H9 (cell line): ENCODE measurements around the gene TGFA. TPM values are rescaled to one million over a fixed set of nuclear protein-coding genes. Genes with fewer than 3 reads are reported as not detected.
A peak's percentile ranks its signal among the peaks of the same experiment; 100 is the strongest.

Experiments used
- DNase-seq: peaks from one replicate; pipeline ENCODE4 v3.0.0-alpha.2; 2017
- H2AFZ ChIP-seq: one replicate; pipeline ENCODE4 v1.6.1; 2013; ENCODE audit warnings: mild to moderate bottlenecking, low read length, control low read depth, moderate library complexity
- H2AK5ac ChIP-seq: 2 replicates; pipeline ENCODE4 v1.6.1; 2013; ENCODE audit warnings: low read length, control low read depth, mixed read lengths; ENCODE audit not compliant: insufficient read length
- H2BK120ac ChIP-seq: one replicate; pipeline ENCODE4 v1.6.1; 2013; ENCODE audit warnings: low read depth, mild to moderate bottlenecking, low read length, control low read depth, inconsistent platforms; ENCODE audit not compliant: poor library complexity, severe bottlenecking
- H2BK12ac ChIP-seq: 2 replicates; pipeline ENCODE4 v1.6.1; 2013; ENCODE audit warnings: low read length, control low read depth, mixed read lengths, low read depth; ENCODE audit not compliant: insufficient read length
- H2BK15ac ChIP-seq: 2 replicates; pipeline ENCODE4 v1.6.1; 2013; ENCODE audit warnings: low read depth, low read length, control low read depth
- H2BK20ac ChIP-seq: one replicate; pipeline ENCODE4 v1.6.1; 2013; ENCODE audit warnings: low read depth, mild to moderate bottlenecking, low read length, control low read depth, inconsistent platforms; ENCODE audit not compliant: poor library complexity, severe bottlenecking
- H2BK5ac ChIP-seq: 2 replicates; pipeline ENCODE4 v1.6.1; 2013; ENCODE audit warnings: low read length, control low read depth, mixed read lengths; ENCODE audit not compliant: insufficient read length
- H3K14ac ChIP-seq: 2 replicates; pipeline ENCODE4 v1.6.1; 2013; ENCODE audit warnings: low read length, control low read depth; ENCODE audit not compliant: insufficient read depth
- H3K18ac ChIP-seq: 2 replicates; pipeline ENCODE4 v1.6.1; 2013; ENCODE audit warnings: low read depth, mild to moderate bottlenecking, mixed read lengths, low read length, control low read depth; ENCODE audit not compliant: insufficient read length
- H3K23ac ChIP-seq: 2 replicates; pipeline ENCODE4 v1.6.1; 2013; ENCODE audit warnings: low read length, control low read depth, mixed read lengths, low read depth; ENCODE audit not compliant: insufficient read length
- H3K23me2 ChIP-seq: 2 replicates; pipeline ENCODE4 v1.6.1; 2013; ENCODE audit warnings: low read depth, mild to moderate bottlenecking, mixed read lengths, low read length, control low read depth; ENCODE audit not compliant: insufficient read length, poor library complexity, severe bottlenecking
- H3K27ac ChIP-seq: 2 replicates; pipeline ENCODE4 v1.5.1; 2013; ENCODE audit warnings: low read length, control low read depth, mixed read lengths, low read depth; ENCODE audit not compliant: insufficient read length
- H3K27me3 ChIP-seq: 2 replicates; pipeline ENCODE4 v1.6.1; 2013; ENCODE audit warnings: low read length, control low read depth, inconsistent platforms; ENCODE audit not compliant: insufficient read depth
- H3K4ac ChIP-seq: 2 replicates; pipeline ENCODE4 v1.6.1; 2013; ENCODE audit warnings: low read depth, mild to moderate bottlenecking, control low read depth, inconsistent platforms, low read length, moderate library complexity
- H3K4me1 ChIP-seq: 2 replicates; pipeline ENCODE4 v1.6.1; 2013; ENCODE audit warnings: low read length, control low read depth, inconsistent platforms; ENCODE audit not compliant: insufficient read depth
- H3K4me2 ChIP-seq: 2 replicates; pipeline ENCODE4 v1.6.1; 2013; ENCODE audit warnings: low read length, control low read depth, mixed read lengths; ENCODE audit not compliant: insufficient read length, insufficient read depth
- H3K56ac ChIP-seq: 2 replicates; pipeline ENCODE4 v1.6.1; 2013; ENCODE audit warnings: low read depth, mild to moderate bottlenecking, mixed read lengths, low read length, control low read depth; ENCODE audit not compliant: insufficient read length
- H3K79me1 ChIP-seq: 2 replicates; pipeline ENCODE4 v1.6.1; 2013; ENCODE audit warnings: low read depth, mild to moderate bottlenecking, moderate library complexity, low read length, control low read depth, inconsistent platforms; ENCODE audit not compliant: insufficient read depth, poor library complexity, severe bottlenecking
- H3K79me2 ChIP-seq: 2 replicates; pipeline ENCODE4 v1.6.1; 2013; ENCODE audit warnings: low read length, control low read depth, inconsistent platforms; ENCODE audit not compliant: insufficient read depth
- H3K9ac ChIP-seq: 2 replicates; pipeline ENCODE4 v1.6.1; 2013; ENCODE audit warnings: low read length, control low read depth, mixed read lengths; ENCODE audit not compliant: insufficient read length; ENCODE audit errors: extremely low read depth
- H3K9me3 ChIP-seq: one replicate; pipeline ENCODE4 v1.6.1; 2013; ENCODE audit warnings: low read depth, low read length, inconsistent platforms; ENCODE audit not compliant: control insufficient read depth
- H3T11ph ChIP-seq: one replicate; pipeline ENCODE4 v1.6.1; 2013; ENCODE audit warnings: mild to moderate bottlenecking, low read length, control low read depth, inconsistent platforms
- H4K20me1 ChIP-seq: one replicate; pipeline ENCODE4 v1.6.1; 2013; ENCODE audit not compliant: control insufficient read depth, insufficient read length, insufficient read depth
- H4K5ac ChIP-seq: 2 replicates; pipeline ENCODE4 v1.6.1; 2013; ENCODE audit warnings: low read depth, mild to moderate bottlenecking, mixed read lengths, low read length, control low read depth; ENCODE audit not compliant: insufficient read length
- H4K8ac ChIP-seq: replicated peaks from 2 replicates; pipeline ENCODE4 v1.6.1; 2013; ENCODE audit warnings: low read length, control low read depth, mixed read lengths, low read depth; ENCODE audit not compliant: insufficient read length
- H4K91ac ChIP-seq: 2 replicates; pipeline ENCODE4 v1.6.1; 2013; ENCODE audit warnings: low read depth, mild to moderate bottlenecking, moderate library complexity, mixed read lengths, low read length, control low read depth; ENCODE audit not compliant: insufficient read length
- H3K27ac Mint-ChIP-seq, 3 experiments: 2 replicates in 2 of 3; 3 replicates in 1 of 3; pipeline ENCODE4 v1.8.0; 2020 to 2021; ENCODE audit warnings: mixed read lengths in 3 of 3, mild to moderate bottlenecking in 1 of 3, moderate library complexity in 1 of 3
- H3K27me3 Mint-ChIP-seq: 2 replicates; pipeline ENCODE4 v1.8.0; 2021; ENCODE audit warnings: low read depth, mild to moderate bottlenecking, moderate library complexity, mixed read lengths
- H3K36me3 Mint-ChIP-seq, 3 experiments: 2 replicates in 2 of 3; 3 replicates in 1 of 3; pipeline ENCODE4 v1.8.0; 2020 to 2021; ENCODE audit warnings: low read depth in 3 of 3, mixed read lengths in 3 of 3; ENCODE audit not compliant: insufficient read depth in 1 of 3
- H3K4me1 Mint-ChIP-seq, 2 experiments: 2 replicates each; pipeline ENCODE4 v1.8.0; 2020; ENCODE audit warnings: mixed read lengths in 2 of 2
- H3K4me3 Mint-ChIP-seq, 2 experiments: 2 replicates in 1 of 2; 3 replicates in 1 of 2; pipeline ENCODE4 v1.8.0; 2020 to 2021; ENCODE audit warnings: mild to moderate bottlenecking in 2 of 2, mixed read lengths in 2 of 2, moderate library complexity in 1 of 2
- H3K9me3 Mint-ChIP-seq, 2 experiments: 2 replicates in 1 of 2; 3 replicates in 1 of 2; pipeline ENCODE4 v1.8.0; 2020; ENCODE audit warnings: mild to moderate bottlenecking in 2 of 2, mixed read lengths in 2 of 2, moderate library complexity in 1 of 2
- WGBS: extraction: QIAGEN DNeasy Blood & Tissue Kit; methylation state at CpG from one replicate; pipeline ENCODE4 v1.1.7; 2013; ENCODE audit warnings: missing lambda C conversion rate, low lambda C conversion rate, mixed read lengths; ENCODE audit not compliant: insufficient read length; ENCODE audit errors: extremely low coverage; 5-methylcytosine and 5-hydroxymethylcytosine counted together
- total RNA-seq: library from RNA; stranded (reverse); gene quantifications from 2 replicates; pipeline ENCODE4 v1.2.1, GENCODE V29; 2021
- TF ChIP-seq, protein P1 (sequence below): fragments of 200-600 bp; sonication (generic); conservative IDR thresholded peaks from 3 replicates; pipeline ENCODE4 v1.8.0; 2021; ENCODE audit warnings: antibody characterized with exemption, mild to moderate bottlenecking

The TGFA gene
- total RNA-seq, 1 experiment from 2014 or later: 3.3 TPM

GRCh38 chr2:70460333-70460732 is 93.3 kb downstream of the TGFA start:
- H4K8ac ChIP-seq: no peak overlapping the region
- no peak overlapping the region for H3K4ac ChIP-seq
- H3K14ac ChIP-seq: no peak overlapping the region
- DNase-seq: peak; percentile 69
- peaks cover 44 to 49% of the 10 kb centered on the region in 2 experiments for H3K4me1 Mint-ChIP-seq
- H2AK5ac ChIP-seq: no peak overlapping the region
- no peak overlapping the region for H3K4me3 Mint-ChIP-seq
- no peaks in the 10 kb centered on the region for H3K27me3 Mint-ChIP-seq
- no peak overlapping the region for H2BK5ac ChIP-seq
- no peak overlapping the region for H2BK120ac ChIP-seq
- no peak overlapping the region for H2BK12ac ChIP-seq
- H4K5ac ChIP-seq: no peak overlapping the region
- H4K91ac ChIP-seq: no peak overlapping the region
- no CpG with 5 or more reads among the region's 3 CpGs for WGBS
- H3K36me3 Mint-ChIP-seq: no peaks in the 10 kb centered on the region
- TF ChIP-seq, protein P1, sequence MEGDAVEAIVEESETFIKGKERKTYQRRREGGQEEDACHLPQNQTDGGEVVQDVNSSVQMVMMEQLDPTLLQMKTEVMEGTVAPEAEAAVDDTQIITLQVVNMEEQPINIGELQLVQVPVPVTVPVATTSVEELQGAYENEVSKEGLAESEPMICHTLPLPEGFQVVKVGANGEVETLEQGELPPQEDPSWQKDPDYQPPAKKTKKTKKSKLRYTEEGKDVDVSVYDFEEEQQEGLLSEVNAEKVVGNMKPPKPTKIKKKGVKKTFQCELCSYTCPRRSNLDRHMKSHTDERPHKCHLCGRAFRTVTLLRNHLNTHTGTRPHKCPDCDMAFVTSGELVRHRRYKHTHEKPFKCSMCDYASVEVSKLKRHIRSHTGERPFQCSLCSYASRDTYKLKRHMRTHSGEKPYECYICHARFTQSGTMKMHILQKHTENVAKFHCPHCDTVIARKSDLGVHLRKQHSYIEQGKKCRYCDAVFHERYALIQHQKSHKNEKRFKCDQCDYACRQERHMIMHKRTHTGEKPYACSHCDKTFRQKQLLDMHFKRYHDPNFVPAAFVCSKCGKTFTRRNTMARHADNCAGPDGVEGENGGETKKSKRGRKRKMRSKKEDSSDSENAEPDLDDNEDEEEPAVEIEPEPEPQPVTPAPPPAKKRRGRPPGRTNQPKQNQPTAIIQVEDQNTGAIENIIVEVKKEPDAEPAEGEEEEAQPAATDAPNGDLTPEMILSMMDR: peak; percentile 60
- no peaks in the 10 kb centered on the region for H3K79me2 ChIP-seq
- H3K4me2 ChIP-seq: no peak overlapping the region
- no peak overlapping the region for H2BK20ac ChIP-seq
- no peaks in the 10 kb centered on the region for H3K27me3 ChIP-seq
- H3K9me3 Mint-ChIP-seq: no peaks in the 10 kb centered on the region
- no peak overlapping the region for H2AFZ ChIP-seq
- no peak overlapping the region for H3K27ac ChIP-seq
- no peak overlapping the region for H3K56ac ChIP-seq
- H3T11ph ChIP-seq: no peak overlapping the region
- H3K18ac ChIP-seq: no peak overlapping the region
- no peak overlapping the region for H3K23ac ChIP-seq
- H3K9ac ChIP-seq: no peak overlapping the region
- H3K27ac Mint-ChIP-seq: no peak overlapping the region
- peaks cover 3% of the 10 kb centered on the region; the same call in 1 of the 2 replicates for H3K4me1 ChIP-seq
- H3K9me3 ChIP-seq: no peaks in the 10 kb centered on the region
- H3K23me2 ChIP-seq: no peaks in the 10 kb centered on the region
- no peaks in the 10 kb centered on the region for H4K20me1 ChIP-seq
- no peaks in the 10 kb centered on the region for H3K79me1 ChIP-seq
- H2BK15ac ChIP-seq: no peak overlapping the region
